Mesenteric fat pad (tissue), 1 donor: ENCODE data around the gene TTC28. TPM values are rescaled to one million over a fixed set of nuclear protein-coding genes. Genes with fewer than 3 reads are reported as not detected.
"Not testable (repeated sequence)": the region's sequence is repeated elsewhere in the genome, so short reads cannot be mapped to it uniquely, and the experiment has no call there.

ENCODE experiments used
- DNase-seq: peaks from one replicate; pipeline ENCODE4 v3.0.0-alpha.2; 2020; ENCODE audit warnings: low spot score
- total RNA-seq: library from RNA; stranded (reverse); fragmentation: NEBNext Ultra II Directional; extraction: Animal tissue kit (Norgen Biotek cat#: 25700); gene quantifications from one replicate; pipeline ENCODE4 v1.2.1, GENCODE V29; 2021
- donor health status: DM: yes; HTN: yes; CAD: no.

The TTC28 gene
- total RNA-seq, 1 donor from 2014 or later = 34.1 TPM

DNA sequence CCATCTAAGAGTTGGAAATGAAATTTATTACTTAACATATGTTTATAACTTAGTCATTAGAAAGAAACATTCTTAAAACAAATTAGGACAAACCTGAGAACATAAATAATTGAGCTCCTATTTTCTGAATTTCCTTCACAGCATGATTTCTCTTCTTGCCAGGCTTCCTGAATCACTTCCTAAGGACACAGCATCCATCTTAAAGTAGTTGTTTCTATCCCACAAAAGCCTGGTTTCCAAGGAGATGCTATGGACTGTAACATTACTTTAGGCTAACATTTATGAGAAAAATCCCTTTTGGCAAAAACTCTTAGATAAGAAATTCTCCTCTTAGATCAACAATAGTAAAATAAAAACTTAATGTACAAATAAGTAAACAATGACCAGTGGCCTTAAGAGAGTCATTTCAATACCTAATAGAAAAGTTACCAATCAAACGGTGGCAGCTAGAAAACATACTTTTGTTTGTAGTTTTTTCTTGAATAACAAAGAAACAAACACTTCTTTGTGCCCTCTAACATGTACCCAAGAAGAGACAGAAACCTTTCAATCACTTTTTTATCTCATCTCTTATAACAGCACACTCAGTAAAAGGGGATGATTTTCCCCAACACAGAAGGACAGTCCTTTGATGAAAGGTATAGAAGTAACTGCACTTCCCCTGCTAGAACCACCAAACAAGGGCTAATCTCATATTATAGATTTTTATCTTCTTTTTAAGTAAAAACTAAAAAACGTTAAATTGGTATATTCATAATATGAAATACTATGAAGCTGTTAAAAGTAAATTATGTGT lies 74.5 kb downstream of the TTC28 start:
- DNase-seq = no peak

DNA sequence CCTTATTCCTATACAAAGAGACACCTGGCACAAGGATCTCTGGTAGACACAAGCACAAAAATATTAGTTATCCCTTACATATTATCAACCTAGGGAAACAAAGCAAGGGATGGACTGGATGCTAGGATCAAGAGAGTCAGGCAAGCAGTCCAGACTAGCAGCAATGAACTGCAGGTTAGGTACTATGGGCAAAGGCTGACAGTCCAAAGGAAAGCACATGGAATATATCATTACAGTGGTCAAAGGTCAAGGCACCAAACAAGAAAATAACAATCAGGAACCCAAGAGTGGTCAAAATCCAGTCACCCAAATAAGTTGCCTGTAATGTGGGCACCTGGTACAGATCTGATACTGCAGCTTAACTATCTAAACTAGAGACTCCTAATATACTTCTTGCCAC lies 77.7 kb downstream of the TTC28 start:
- DNase-seq = no peak

DNA sequence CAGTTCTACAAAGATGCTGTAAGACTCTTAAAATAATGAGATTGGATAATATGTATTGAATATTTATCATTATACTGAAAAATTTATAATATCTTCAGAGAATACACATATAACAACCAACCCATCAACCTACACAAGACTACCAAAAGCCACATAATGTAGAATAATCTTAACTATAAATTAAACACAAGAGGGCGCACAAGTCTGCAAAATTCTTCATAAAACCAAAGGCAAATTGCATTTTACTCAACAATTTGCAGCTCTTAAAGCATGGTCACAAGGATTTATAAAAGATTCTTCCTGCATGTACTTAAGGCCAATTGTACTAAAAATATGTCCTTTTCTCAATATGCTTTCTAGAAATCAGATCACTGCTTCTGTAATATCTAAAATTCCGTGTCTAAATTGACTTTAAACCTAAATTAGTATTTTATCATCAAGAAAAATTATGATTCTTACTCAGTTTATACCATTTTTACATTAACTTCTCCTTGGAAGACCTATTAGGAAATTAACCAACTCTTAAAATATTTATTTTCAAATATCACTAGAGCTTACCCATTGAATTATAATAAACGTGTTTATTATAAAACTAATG lies 79.0 kb downstream of the TTC28 start:
- DNase-seq = no peak

DNA sequence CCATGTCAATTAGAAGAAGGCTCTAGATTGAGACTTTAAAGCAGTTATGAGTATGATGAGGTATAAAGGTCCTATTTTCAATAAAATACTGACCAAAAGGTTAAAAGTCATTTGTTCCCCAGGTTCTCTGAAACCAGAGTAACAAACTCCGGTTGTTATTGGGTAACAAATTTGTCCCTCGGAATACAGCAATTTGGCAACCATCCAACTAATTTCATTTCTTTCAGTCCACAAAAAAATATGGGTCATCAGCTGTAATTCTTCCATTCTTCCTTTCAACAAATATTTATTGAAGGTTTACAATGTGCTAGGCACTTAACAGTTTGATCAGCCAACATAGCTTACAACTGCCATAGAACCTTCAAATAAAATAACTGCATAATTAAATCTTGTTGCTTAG lies 79.9 kb downstream of the TTC28 start:
- no peak for DNase-seq

DNA sequence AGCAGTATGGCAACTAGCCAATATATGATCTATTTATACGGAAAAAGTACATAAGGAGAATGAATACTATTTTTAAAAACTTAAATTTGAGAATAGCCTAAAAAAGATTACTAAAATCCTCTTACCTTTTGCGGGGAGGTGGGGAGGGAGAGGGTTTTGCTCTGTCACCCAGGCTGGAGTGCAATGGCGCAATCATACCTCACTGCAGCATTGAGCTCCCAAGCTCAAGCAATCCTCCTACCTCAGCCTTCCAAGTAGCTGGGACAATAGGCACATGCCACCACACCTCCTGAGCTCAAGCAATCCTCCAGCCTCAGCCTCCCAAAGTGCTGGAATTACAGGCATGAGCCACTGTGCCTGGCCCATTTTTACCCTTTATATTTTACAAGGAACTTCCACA lies 82.0 kb downstream of the TTC28 start:
- DNase-seq = no peak

DNA sequence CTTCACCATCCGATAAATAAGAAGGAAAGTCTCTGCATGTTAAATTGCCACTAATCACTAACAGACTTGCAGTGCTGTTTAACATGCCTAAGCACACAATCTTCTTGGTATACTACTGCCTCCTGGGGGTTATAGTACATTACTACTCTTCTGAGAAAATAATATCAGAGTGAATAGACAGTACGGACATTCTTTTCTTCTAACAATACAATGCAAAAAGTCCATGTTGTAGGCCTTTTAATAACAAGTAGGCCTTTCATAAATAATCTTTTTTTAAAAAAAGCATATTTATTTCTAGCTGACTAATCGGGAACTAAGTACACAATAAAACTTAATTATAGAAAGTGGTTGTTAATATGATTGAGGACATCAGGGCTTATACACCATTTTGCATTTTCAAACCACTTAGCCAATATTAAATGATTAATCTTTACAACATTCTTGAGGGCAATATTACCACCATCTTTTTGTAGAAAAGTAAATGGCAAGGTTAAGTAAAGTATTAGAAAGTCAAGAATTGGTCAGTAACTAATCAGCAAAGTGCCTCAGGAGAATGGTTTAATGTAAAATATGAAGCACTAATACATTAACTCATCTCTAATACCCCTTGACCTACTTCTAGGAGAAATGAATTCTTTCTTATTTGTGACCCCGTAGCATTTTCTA lies 84.7 kb downstream of the TTC28 start:
- DNase-seq = no peak

DNA sequence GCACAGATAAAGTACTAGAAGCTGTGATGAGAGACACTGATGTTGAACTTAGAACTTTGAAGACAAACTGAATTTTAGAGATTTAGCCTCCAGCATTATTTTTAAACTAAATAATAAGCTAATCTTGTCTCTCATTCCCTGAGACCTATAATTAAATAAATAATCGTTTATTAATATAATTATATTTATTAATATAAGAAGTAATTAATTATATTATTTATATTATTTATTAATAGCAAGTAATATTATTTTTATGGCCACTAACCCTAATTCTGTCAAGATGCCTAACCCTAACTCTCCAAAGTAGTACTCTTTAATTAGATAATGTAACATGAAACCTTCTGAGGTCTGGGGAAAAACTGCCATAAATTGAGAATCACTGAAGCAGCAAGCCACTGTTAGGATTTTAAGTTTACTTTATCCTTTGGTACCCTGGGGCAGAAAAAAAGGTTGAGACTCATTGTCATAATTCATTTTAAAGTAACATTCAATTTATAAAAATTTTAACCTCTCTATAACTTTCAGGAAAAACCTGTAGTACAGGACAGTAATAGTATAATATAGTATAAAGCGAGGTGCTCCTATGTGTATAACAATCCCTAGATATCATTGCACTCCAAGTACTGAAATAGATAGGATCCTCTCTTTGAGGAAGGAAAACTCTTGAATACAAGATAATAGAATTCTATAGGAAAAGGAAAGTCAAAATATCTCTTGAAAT lies 85.4 kb downstream of the TTC28 start:
- no peak for DNase-seq

DNA sequence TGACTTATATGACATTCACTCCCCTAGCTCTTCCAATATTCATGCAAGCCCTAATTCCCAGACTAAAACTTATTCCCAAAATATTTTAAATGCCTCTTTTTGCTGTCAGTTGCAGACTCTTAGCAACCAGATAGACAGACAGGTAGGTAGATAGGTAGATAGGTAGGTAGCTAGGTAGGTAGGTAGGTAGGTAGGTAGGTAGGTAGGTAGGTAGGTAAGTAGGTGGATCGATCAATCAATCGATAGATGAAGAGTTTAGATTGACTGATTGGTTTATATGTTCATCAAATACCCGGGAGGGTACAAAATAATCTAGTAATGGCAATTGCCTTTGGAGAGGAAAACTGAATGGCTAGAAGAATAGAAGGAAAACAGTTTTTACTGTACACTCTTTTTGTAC lies 86.3 kb downstream of the TTC28 start:
- DNase-seq = no peak

DNA sequence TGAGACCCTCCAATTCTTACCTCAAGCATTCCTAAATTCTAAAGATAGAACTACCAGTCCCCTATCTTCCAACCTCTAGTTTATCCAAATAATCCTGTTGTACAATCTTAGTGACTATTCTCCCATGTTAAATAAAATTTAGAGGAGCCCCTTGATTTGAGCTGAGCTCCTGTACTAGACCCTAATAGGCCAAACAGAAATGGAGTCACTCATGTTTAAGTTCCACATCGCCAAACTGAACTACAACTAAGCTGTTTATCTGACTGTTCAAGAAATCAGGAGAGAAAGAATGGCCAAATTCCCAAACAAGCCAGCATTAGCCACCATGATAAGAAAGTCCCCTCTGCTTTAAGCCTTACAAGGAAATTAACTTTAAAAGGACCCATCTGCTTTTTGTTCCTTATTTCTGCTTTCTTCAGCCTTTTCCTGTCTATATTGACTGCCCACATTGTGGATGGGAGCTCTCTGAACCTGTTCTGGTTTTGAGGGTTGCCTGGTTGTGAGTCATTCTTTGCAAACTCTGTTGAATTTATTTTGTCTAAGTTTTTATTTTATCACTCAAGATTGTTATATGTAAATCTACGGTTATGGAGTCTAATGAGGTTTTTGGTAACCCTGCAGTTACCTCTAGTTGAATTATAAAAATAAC lies 90.4 kb downstream of the TTC28 start:
- no peak for DNase-seq

DNA sequence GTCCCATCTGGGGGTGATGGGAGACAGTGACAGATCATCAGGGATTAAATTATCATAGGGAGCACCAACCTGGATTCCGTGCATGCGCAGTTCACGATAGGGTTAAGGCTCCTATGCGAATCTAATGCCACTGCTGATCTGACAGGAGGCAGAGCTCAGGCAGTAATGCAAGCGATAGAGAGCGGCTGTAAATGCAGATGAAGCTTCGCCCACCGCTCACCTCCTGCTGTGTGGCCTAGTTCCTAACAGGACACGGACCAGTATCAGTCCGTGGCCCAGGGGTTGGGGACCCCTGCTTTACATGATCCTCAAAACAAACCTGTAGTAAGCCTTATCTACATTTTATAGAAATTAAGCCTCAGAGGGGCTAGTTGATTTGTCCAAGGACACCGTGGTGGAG lies 94.3 kb downstream of the TTC28 start:
- no peak for DNase-seq

DNA sequence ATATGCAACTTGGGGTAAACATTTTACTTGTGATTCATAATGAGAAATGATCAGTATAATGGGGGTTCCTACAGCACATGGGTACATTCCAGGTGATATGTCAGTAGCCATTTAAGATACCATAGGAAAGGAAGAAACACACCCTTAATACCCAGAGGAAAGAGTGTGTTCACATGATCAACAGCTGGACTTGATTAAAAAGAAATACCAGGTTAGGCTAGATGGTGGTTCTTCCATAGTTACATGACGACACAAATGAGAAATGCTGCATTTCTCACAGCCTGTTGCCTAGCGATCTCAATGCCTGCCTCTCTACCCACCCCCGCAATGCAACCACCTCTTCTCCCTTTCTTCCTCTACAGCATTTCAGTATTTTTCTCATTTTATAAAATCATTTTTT lies 96.8 kb downstream of the TTC28 start:
- no peak for DNase-seq

DNA sequence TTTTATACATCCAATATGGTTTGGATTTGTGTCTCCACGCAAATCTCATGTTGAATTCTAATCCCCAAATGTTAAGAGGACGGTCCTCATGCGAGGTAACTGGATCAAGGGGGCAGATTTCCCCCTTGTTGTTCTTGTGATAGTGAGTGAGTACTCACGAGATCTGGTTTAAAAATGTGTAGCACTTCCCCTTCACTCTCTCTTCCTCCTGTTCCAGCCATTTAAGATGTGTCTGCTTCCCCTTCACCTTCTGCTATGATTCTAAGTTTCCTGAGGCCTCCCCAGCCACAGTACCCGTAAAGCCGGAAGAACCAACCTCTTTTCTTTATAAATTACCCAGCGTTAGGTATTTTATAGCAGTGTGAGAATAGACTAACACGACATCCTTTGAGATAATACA lies 98.6 kb downstream of the TTC28 start:
- DNase-seq = no peak

DNA sequence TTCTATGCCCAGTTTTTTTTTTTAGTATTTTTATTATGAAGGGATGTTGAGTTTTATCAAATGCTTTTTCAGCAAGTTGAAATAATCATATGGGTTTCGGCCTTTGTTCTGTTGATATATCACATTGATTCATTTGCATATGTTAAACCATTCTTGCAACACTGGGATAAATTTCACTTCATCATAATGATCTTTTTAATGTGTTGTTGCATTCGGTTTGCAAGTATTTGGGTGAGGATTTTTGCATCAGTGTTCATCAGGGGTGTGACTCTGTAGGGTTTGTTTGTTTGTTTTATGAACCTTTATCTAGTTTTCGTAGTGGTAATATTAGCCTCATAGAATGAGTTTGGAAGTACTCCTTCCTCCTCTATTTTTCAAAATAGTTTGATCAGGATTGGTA lies 103.5 kb downstream of the TTC28 start:
- DNase-seq = no peak

DNA sequence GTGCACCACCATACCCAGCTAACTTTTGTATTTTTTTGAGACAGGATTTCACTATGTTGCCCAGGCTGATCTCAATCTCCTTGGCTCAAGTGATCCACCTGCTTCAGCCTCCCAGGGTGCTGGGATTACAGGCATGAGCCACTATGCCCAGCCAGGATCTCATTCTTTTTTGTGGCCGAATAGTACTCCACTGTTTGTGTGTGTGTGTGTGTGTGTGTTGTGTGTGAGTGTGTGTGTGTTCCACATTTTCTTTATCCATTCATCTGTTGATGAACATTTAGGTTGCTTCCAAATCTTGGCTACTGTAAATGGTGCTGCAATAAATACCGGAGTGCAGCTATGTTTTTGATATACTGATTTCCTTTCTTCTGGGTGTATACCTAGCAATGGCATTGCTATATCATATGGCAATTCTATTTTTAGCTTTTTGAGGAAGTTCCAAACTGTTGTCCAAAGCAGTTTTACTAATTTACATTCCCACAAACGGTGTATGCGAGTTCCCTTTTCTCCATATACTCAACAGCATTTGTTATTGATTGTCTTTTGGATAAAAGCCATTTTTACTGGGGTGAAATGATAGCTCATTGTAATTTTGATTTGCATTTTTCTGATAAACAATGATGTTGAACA lies 105.4 kb downstream of the TTC28 start:
- no peak for DNase-seq

DNA sequence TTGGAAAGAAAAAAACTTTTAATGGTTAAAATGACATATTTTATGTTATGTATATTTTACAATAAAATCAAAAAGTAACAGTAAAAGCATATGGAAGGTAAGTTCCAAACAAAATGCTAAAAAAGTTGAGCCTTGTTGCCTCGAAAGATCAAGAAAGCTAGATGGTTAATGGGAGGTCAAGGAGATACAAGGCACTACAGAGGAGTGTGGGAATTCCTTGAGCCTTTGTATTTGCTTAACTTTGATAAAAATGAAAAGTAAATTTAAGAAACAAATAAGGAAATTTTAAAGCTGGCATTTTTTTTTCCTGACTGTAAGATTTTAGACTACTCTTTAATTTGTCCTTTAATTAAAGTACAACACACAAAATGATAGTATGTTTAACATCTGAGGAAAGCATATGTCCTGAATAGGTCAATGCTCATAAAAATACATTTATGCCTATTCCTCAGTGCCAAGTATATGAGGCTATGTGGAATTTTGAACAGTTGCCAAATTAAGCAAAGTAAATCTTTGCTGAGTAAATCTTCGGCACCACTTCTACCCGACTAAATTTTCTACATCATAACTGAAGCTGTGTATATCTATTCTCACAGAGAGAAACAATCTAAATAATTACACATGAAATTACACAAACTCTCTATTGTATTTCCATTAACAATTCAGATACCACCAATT lies 108.8 kb downstream of the TTC28 start:
- DNase-seq = no peak

DNA sequence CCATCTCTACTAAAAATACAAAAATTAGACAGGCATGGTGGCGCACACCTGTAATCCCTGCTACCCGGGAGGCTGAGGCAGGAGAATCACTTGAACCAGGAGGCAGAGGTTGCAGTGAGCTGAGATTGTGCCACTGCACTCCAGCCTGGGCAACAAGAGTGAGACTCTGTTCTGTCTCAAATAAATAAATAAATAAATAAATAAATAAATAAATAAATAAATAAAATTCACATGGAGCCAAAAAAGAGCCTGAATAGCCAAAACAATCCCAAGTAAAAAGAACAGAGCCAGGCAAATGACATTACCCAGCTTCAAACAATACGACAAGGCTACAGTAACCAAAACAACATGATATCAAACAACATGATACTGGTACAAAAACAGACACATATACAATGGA lies 110.7 kb downstream of the TTC28 start:
- DNase-seq = not testable (repeated sequence)

DNA sequence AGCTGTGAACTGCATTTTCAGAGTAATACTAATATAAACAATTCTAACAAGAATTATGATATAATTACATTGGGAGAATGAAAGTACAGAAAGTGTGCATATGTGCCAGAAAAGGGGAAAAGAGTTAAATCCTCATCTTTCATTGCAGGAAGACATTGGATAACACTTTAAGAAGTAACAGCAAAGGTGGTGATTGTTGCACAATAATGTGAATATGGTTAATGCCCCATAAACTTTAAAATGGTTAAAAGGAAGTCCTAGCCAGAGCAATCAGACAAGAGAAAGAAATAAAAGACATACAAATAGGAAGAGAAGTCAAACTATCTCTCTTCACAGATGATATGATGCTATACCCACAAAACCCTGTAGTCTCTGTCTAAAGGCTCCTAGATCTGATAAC lies 111.5 kb downstream of the TTC28 start:
- DNase-seq = no peak

DNA sequence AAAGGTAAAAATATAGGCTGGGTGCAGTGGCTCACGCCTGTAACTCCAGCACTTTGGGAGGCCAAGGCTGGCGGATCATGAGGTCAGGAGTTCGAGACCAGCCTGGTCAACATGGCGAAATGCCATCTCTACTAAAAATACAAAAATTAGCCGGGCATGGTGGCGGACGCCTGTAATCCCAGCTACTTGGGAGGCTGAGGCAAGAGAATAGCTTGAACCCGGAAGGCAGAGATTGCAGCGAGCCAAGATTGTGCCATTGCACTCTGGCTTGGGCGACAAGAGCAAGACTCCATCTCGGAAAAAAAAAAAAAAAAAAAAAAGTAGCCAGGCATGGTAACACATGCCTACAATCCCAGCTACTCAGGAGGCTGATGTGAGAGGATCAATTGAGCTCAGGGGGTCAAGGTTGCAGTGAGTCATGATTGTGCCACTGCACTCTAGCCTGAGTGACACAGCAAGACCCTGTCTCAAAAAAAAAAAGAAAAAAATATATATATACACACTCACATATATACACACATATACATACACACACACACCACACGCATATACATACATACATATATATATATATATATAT lies 112.6 kb downstream of the TTC28 start:
- not testable (repeated sequence) for DNase-seq

DNA sequence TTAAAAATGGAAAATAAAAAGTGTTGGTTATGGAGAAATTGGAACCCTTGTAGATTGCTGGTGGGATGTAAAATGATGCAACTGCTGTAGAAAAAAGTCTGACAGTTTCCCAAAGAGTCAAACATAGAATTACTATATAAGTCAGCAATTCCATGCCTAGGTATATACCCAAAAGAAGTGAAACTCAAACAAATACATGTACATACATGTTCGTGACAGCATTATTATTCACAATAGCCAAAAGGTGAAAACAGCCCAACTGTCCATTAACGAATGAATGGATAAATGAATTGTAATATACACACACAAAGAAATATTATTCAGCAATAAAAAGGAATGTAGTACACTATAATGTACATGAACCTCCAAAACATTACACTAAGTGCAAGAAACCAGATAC lies 116.0 kb downstream of the TTC28 start:
- no peak for DNase-seq

DNA sequence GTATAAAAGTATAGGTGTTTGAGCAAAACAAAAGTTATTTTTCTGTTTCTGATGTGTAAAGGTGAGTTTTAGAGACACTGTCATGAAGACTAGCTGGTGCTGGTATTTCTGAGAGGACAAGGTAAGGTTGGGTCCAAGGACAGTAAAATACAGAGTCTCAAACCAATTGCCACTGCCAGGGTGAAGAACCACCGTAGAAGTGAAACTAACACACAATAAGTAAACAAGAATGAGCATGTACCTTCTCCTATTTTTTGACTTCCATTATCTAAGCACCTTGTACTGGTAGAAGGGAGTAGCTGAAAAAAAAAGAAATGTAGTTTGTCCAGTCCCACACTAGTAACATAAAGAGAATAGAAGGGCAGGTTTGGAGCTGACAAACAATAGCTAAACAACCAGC lies 117.3 kb downstream of the TTC28 start:
- DNase-seq = no peak
